Mesenteric fat pad (tissue), 1 donor: ENCODE results near the gene MGAM2. TPM values are rescaled to one million over a fixed set of nuclear protein-coding genes. Genes with fewer than 3 reads are reported as not detected.

Experiments used
- DNase-seq: peaks from one replicate; pipeline ENCODE4 v3.0.0-alpha.2; 2020; ENCODE audit warnings: low spot score
- total RNA-seq: library from RNA; stranded (reverse); fragmentation: NEBNext Ultra II Directional; extraction: Animal tissue kit (Norgen Biotek cat#: 25700); gene quantifications from one replicate; pipeline ENCODE4 v1.2.1, GENCODE V29; 2021
- donor health status: DM: yes; HTN: yes; CAD: no.

Gene MGAM2
- total RNA-seq, 1 donor from 2014 or later: 1.2 TPM

GRCh38 chr7:142120524-142120923, 9.0 kb downstream of the MGAM2 start:
- DNase-seq: no peak

GRCh38 chr7:142123184-142123583, 11.7 kb downstream of the MGAM2 start:
- DNase-seq: no peak

DNA sequence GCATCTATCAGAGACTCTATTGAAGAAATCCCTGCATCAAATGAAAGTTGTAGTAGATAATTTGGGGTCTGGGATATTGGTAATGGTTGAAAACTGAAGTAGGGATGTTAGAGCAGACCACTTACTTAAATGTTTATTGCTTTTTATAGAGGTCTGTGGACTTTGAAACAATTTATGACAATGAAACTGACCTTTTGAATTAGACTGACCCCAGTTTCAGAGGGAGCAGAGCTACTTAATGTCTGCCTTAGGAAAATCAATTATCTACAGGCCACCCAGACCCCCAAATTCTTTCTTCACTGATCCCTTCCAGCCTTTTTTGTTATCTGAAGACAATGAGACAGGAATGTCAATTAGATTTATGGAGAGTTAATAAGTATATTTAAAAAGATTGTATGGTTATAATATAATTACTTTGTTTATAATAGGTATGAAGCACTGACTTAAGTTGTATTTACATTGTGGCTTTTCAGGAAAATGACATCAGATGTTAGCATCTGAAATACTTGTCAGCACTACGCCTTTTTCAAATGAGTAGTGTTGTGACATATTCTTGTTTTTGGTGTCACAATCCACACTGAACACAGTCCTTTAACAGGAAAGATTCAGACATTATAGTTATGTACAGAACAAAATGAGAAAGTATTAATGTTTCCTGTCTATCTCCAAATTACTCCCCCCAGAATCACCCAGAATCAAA, 13.9 kb downstream of the MGAM2 start:
- DNase-seq: no peak

DNA sequence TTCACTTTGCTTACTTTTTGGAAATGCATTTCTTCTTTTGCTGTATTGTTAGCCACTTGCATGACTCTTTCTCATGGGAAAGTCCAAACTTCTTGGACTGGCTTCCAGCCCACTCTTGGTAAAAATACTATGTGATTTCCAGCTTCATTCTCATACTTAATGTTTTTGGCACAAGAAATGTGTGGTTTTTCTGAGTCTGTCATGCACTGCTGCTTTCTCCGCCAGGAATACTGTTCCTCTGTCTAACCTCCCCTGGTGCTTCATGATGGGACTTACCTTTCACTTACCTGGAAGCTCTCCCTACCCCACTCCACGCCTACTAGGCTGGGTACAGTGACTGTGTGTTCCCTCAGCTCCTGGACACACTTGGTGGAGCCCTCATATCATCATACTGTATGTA, 18.7 kb downstream of the MGAM2 start:
- DNase-seq: no peak

DNA sequence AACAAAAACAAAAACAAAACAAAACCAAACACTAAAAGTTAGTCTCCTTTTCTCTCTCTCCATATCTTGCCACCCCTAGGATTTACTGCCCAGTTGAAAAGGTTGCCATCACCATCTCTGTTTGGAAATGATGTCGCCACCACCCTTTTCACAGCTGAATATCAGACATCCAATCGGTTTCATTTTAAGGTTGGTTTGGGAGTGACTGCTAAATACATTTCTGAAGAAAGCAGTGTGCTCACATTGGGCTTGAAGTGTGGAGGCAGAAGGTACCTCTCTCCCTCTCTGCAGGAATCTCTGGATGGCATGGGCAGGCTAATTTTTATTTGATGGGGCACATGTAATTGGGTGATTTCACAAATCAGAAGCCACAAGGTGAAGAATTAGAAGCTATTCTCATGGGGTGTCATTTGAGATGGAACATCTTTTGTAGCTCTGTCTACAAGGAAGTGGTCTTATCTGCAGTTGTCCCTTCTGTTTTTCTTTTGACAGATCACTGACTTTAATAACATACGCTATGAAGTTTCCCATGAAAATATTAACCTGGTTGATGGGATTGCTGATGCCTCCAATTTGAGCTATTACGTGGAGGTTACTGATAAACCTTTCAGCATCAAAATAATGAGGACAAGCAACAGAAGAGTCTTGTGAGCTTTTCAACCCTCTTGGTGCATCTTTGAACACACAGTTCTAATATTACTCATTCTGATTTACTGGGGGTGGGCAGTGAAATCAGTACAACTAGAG, 20.1 kb downstream of the MGAM2 start:
- no peak for DNase-seq

- no peak for DNase-seq
These were observed 22.2 kb downstream of the MGAM2 start for GRCh38 chr7:142133731-142134148.

DNA sequence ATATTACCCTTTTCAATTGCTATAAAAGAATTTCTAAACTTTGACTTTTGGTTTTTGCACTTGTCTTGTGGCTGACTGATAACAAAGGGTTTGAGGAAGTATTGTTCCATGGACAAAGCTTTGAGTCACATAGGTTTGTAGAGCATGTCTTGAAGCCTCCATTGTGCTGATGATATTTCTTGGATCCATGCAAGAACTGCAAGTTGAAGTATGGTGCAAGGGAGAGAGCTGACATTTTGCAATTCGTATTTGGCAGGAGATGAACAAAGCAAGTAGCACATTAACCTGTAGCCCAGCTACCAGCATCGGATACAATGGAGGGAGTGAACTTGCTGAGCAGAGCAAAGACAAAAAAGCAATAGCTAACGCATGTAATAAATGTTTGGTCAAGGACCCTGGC, 23.4 kb downstream of the MGAM2 start:
- no peak for DNase-seq

DNA sequence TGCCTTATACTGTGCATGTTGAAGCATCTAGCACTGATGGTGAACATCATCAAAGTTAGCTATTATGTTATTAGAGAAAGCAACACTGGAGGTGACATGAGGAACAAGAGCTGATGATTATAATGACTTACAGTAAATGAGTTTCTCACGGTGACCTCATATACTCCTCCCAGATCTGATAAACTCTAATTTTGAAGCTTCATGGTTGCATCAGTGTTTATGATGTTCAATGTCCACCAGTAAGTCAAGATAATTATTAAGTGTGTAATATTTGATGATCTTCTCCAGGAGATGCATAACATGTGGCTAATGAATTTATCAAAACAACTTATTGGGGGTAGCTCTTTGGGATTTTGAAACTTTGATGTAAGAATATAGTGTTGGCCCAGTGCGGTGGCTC, 27.5 kb downstream of the MGAM2 start:
- DNase-seq: no peak

DNA sequence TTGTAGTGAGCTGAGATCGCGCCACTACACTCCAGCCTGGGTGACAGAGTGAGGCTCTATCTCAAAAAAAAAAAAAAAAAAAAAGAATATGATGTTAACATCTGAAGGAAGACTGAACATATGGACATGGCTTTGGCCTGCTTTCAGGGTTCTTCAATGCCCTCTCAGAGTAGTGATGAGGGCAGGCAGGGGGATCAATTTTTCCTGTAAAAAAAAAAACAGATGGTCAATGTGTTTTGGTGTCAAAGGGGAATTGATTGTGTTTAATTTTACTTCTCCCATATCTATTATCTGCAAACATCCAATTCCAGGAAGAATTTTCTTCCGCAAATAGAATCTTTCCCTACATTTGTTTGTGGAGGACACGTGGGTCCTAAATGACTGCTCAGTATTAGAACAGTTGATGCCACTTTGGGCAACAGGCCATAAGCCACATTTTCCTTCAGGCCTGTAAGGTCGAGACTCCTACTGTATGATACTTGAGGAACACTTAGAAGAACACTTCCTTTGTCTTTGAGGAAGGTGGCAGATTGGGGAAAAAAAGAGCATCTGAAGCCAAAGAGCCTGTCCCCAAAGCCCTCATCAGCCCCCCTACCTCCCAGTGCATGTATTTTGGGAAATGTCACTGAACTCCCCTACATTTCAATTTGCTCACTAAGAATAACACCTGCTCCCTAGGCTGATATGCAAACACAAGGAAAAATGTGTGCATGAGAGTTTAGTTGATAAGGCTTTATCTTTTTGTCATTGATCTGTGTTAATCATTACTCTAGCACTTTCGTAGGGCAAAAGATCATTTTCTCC, 28.3 kb downstream of the MGAM2 start:
- no peak for DNase-seq

GRCh38 chr7:142140401-142140959, 29.0 kb downstream of the MGAM2 start:
- no peak for DNase-seq

- no peak for DNase-seq
These were observed 31.2 kb downstream of the MGAM2 start for GRCh38 chr7:142142702-142143101.

DNA sequence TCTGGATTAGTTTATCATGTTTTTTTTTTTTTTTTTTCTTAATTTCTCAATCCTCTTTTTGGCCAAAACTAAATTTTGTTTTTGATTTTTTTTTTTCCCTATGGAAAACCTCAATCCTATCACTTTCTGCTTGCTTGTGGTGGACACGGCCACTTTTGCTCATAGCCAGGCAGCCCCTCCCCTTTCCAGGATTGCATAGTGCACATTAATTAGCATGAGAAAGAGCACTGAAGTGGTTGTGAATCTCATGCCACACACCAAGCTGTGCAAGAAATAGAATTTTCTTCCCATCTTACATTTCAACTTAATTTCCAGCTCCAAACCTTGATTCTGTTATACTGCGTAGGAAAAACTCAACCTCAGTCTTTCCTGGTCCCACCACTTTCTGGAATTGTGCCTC, 34.6 kb downstream of the MGAM2 start:
- DNase-seq: no peak

DNA sequence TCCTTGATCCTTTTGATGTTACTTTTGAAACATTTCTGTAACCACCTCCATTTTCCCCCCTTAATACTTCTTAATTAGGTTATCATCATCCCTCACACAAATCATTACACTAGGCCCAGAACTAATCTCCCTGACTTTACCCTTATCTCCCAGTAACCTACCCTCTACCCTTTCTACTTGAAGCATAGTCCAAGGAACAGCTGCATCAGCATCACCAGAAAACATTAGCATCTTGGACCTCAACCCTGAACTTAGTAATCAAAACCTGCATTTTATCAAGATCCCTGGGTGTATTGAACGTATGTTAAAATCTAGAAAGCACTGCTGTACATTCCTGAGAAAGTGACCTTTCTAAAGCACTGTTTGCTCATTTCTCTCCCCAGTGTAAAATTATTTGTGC, 38.8 kb downstream of the MGAM2 start:
- no peak for DNase-seq

DNA sequence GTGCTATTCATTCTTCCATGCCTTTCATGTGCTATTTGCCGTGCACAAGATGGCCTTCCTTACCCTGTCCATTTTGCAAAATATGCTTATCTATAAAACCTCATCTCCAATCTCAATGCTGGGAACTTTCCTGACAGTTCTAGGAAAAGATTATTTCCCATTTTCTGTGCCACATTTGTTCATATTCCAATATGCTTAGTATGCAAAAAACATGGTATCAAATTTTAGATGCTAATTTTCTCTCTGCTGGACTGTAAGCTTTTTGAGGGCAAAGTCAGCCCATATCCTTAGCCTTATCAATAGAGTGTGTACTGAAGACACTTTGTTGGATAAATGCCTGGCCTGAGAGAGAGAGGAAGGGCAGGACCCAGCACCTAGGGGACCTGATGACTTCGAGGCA, 39.4 kb downstream of the MGAM2 start:
- no peak for DNase-seq

DNA sequence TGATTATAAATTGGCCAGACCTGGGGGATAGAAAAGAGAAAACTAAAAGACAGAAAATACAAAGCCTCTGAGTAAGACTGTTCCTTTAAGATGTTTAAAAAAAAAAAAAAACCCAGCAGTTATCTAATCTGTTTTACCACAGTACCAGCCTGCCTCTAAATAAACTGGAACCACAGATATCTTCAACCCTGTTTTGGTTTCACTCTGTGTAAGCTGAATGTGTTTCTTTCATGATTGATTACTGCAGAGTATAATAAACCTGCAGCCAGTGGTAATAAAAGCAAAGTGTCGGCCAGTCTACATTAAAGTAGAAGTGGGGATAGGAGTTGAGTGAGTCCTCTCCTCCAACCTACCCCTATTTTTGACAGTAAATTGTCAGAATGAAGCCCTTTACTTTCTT, 40.6 kb downstream of the MGAM2 start:
- no peak for DNase-seq

DNA sequence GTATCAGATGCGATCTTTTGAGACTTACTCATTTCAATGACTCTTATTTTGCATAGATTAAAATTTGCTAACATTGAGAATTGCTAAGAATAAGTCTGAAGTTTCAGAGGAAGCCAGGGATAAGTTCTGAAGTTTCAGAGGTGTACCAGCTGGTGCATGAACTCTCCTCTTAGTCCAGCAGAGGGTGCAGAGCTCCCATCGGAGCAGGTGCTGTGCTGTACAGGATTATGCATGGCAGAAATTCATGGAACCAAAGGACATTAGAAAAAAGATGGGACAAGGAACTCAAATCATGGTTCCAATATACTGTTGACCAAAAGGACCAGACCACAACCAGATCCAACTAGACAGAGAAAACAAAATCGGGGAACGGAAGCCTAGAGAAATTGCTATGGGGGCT, 41.9 kb downstream of the MGAM2 start:
- no peak for DNase-seq

DNA sequence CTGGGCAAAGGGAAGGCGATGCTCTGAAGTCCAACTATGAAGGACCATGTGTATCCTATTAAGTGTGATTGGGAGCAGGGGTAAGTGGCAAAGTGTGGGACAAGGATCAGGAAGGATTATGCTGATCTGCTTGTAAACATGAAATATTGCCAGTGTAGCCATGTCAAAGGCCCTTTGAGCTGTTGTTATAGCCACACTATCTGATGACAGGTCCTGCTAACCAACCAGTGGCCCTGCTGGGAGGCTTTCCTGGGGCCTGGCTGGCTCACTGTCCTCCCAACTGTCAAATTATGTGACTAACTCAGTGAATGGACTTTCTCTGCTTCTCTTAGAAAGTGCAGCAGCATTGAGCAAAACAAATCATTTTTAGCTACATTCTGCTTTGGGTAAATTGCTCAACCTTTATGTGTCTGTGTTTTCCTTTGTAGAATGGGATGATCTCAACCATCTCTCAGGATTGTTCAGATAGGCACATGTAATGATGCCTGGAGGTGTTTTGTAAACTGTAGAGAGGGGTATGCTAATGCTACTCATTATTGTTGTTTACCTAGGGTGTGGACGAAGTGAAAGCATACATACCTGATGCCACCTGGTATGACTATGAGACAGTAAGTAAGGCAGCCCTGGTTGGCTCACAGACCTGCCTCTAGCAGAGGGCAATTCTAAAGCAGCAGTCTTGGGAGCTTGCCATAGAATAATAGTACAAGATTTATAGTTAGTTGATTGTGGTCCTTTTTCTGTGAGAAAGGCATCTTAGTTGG, 47.4 kb downstream of the MGAM2 start:
- no peak for DNase-seq

DNA sequence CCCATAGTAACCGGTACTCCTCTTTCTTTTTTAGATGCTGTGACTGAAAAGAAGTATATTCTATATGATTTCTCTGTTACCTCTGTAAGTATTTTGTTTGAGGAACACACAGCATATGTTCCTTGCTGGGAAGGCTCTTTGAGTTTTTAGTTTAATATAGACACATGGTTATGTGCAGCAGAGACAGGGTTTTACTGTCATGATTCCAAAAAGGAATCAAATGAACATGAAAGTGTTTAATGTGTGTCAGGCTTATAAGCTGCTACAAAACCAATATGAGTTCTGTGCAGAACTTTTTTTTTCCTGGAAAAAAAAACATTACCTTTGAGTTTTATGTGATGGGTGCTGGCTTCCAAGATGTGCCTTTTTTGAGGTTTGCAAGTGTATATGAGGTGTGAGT, 50.4 kb downstream of the MGAM2 start:
- no peak for DNase-seq

- DNase-seq: no peak
These were observed 57.2 kb downstream of the MGAM2 start for GRCh38 chr7:142168746-142169145.

DNA sequence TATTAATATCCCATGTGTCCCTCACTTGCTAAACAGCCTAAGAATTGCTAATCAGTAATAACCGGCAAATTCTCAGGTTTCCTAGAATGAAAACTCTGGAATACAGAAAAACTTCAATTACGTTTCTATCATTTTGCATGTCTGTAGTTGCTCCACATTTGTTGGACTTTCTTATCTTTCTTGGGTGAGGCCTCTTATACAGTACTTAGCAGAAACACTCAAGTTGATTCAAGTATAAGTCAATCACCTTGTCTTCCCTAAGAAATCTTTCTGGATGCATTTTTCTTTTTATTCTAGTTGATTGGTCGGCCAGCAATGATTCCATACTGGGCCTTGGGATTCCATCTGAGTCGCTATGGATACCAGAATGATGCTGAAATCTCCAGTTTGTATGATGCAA, 61.4 kb downstream of the MGAM2 start:
- DNase-seq: no peak

DNA sequence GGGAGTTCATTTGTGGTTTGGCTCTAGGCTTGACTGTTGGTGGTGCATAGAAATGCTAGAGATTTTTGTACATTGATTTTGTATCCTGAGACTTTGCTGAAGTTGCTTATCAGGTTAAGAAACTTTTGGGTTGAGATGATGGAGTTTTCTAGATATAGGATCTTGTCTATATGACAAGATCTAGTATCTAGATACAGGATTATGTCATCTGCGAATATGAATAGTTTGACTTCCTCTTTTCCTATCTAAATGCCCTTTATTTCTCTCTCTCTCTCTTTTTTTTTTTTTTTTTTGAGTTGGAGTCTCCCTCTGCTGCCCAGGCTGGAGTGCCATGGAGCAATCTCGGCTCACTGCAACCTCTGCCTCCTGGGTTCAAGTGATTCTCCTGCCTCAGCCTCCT, 62.9 kb downstream of the MGAM2 start:
- DNase-seq: no peak
